Body of pancreas (tissue), 4 donors: ENCODE results near the gene NR2F2. TPM values are rescaled to one million over a fixed set of nuclear protein-coding genes. Genes with fewer than 3 reads are reported as not detected.
A peak's percentile ranks its signal among the peaks of the same experiment; 100 is the strongest.

ENCODE experiments used
- ATAC-seq: fragments of 150-250 bp; one replicate; pipeline ENCODE4 v1.9.1; 2016
- DNase-seq, 4 donors: peaks; one replicate each; pipeline ENCODE4 v3.0.0-alpha.2; 2019
- H3K27ac ChIP-seq, 4 donors: fragments of 200-600 bp; sonication (generic); 1 replicate in 3 of 4; 2 replicates in 1 of 4; pipeline versions ENCODE4 v1.5.1 to v1.6.1; 2016 to 2019; ENCODE audit warnings: mild to moderate bottlenecking in 1 of 4, mixed read lengths in 1 of 4, moderate library complexity in 1 of 4
- H3K27me3 ChIP-seq, 2 donors: fragments of 200-600 bp; sonication (generic); one replicate each; pipeline ENCODE4 v1.6.0; 2016; ENCODE audit warnings: mild to moderate bottlenecking in 1 of 2
- H3K36me3 ChIP-seq, 2 donors: fragments of 200-600 bp; sonication (generic); replicated peaks in 1 of 2; 2 replicates each; pipeline ENCODE4 v1.5.1; 2016; ENCODE audit warnings: low read depth in 2 of 2; ENCODE audit not compliant: insufficient read depth in 1 of 2
- H3K4me1 ChIP-seq: fragments of 200-600 bp; sonication (generic); one replicate; pipeline ENCODE4 v1.6.0; 2016
- H3K4me3 ChIP-seq, 2 donors: fragments of 200-600 bp; sonication (generic); 1 replicate in 1 of 2; 2 replicates in 1 of 2; pipeline ENCODE4 v1.5.1; 2016 to 2019
- H3K9me3 ChIP-seq, 3 donors: fragments of 200-600 bp; sonication (generic); 1 replicate in 2 of 3; 2 replicates in 1 of 3; pipeline ENCODE4 v1.5.1; 2016
- POLR2A ChIP-seq, 3 donors: fragments of 450-650 bp; IDR thresholded peaks; one replicate each; pipeline ENCODE4 v1.6.1; 2016; ENCODE audit warnings: antibody characterized with exemption in 3 of 3, mild to moderate bottlenecking in 2 of 3
- WGBS, 2 donors: methylation state at CpG; one replicate each; pipeline ENCODE4 v1.1.5; 2017; 5-methylcytosine and 5-hydroxymethylcytosine counted together
- intact Hi-C: fragments of 100-400 bp; cut with DNase I; formaldehyde crosslinking; loops from one replicate; pipeline ENCODE4 v1.15.1; 2023
- total RNA-seq, 2 donors: library from RNA; depleted of rRNA; stranded (reverse); fragments of >200 nt; gene quantifications; one replicate each; pipeline ENCODE4 v1.1.0, GENCODE V29; 2016
- TF ChIP-seq, protein P1 (sequence below), 7 experiments: fragments of 450-650 bp in 4 of 7; fragments of 200-600 bp in 3 of 7; sonication (generic) in 3 of 7; IDR thresholded peaks; one replicate each; pipeline ENCODE4 v1.5.1; 2016 to 2019; ENCODE audit warnings: antibody characterized with exemption in 7 of 7

The NR2F2 gene
- total RNA-seq, 2 donors from 2014 or later = 12.9 to 13.5 TPM

DNA sequence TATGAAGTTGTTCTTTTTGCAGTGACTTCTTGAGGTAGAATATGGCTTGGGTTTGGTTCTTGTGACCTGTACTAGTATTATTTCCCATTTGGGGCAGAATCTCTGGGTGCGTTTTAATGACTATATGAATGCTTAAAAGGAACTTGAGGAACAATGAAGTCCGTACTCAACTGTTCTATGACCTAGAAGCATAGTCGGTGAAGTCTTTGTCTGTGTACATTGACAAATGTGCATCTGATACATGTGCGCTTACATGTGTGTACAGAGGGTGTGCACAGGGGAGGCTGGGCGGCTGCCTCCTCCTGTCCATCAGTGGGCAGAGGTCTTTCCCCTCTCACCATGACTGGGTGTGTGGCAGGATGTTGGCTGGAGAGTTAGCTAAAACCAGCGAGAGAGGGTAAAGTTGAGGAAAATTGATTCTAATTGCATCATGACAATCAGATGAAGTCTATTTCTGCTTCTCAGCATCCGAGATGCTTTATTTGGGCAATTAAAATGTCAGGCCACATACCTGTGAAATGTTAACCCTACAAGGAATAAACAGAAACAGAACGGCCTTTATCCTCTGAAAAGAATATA, 1.0 kb upstream of the NR2F2 start:
- peaks cover 22% of the 10 kb centered on the region for H3K4me1 ChIP-seq
- intact Hi-C loops = no loop called here
- H3K4me3 ChIP-seq = no peak overlapping the region
- H3K9me3 ChIP-seq = no peaks in the 10 kb centered on the region
- WGBS, 2 donors = 43 to 49% methylated on average over 8 of the region's 8 CpGs
- no peaks in the 10 kb centered on the region for H3K27me3 ChIP-seq
- no peaks in the 10 kb centered on the region for H3K36me3 ChIP-seq
- DNase-seq (no peak), ATAC-seq (no peak)
- TF ChIP-seq POLR2A (IDR thresholded peaks at IDR 0.05) = no peak
- TF ChIP-seq, protein P1, sequence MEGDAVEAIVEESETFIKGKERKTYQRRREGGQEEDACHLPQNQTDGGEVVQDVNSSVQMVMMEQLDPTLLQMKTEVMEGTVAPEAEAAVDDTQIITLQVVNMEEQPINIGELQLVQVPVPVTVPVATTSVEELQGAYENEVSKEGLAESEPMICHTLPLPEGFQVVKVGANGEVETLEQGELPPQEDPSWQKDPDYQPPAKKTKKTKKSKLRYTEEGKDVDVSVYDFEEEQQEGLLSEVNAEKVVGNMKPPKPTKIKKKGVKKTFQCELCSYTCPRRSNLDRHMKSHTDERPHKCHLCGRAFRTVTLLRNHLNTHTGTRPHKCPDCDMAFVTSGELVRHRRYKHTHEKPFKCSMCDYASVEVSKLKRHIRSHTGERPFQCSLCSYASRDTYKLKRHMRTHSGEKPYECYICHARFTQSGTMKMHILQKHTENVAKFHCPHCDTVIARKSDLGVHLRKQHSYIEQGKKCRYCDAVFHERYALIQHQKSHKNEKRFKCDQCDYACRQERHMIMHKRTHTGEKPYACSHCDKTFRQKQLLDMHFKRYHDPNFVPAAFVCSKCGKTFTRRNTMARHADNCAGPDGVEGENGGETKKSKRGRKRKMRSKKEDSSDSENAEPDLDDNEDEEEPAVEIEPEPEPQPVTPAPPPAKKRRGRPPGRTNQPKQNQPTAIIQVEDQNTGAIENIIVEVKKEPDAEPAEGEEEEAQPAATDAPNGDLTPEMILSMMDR (IDR thresholded peaks at IDR 0.05) = no peak
- H3K27ac ChIP-seq = peak overlapping the region in 3 of 4 donors; percentile 68 to 94 (median 69)

DNA sequence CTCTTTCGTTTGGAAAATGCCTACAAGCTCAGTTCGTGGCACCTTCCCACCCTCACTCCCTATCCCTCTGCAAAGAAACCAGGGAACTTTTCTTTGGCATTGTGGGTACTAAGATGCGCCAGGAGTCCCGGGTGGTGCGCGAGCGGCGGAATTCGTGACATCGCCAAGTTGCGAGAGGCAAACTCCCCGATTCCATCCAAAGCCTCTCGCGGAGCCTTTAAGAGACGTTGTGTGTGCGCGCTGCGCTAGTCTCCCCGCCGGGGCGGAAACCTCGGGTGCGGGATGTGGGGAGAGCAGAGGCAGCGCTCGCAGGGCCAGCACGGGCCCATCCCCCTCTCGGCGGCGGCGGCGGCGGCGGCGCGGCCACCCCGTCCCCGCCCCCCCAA, 443 bp upstream of the NR2F2 start:
- WGBS, 2 donors = 0 to 1% methylated on average over 2 to 31 of the region's 37 CpGs
- no peaks in the 10 kb centered on the region for H3K9me3 ChIP-seq
- DNase-seq (peak in 1 of 4 donors; percentile 75), ATAC-seq (peak; percentile 28)
- peak overlapping the region in 1 of 2 donors; percentile 11 for H3K4me3 ChIP-seq
- H3K27me3 ChIP-seq = no peaks in the 10 kb centered on the region
- H3K4me1 ChIP-seq = peaks cover 28% of the 10 kb centered on the region
- TF ChIP-seq, protein P1 (IDR thresholded peaks at IDR 0.05) = no peak
- no peak for TF ChIP-seq POLR2A (IDR thresholded peaks at IDR 0.05)
- H3K36me3 ChIP-seq = no peaks in the 10 kb centered on the region
- peak overlapping the region; percentile 66 to 94 (median 68) for H3K27ac ChIP-seq
- intact Hi-C loops = no loop called here

DNA sequence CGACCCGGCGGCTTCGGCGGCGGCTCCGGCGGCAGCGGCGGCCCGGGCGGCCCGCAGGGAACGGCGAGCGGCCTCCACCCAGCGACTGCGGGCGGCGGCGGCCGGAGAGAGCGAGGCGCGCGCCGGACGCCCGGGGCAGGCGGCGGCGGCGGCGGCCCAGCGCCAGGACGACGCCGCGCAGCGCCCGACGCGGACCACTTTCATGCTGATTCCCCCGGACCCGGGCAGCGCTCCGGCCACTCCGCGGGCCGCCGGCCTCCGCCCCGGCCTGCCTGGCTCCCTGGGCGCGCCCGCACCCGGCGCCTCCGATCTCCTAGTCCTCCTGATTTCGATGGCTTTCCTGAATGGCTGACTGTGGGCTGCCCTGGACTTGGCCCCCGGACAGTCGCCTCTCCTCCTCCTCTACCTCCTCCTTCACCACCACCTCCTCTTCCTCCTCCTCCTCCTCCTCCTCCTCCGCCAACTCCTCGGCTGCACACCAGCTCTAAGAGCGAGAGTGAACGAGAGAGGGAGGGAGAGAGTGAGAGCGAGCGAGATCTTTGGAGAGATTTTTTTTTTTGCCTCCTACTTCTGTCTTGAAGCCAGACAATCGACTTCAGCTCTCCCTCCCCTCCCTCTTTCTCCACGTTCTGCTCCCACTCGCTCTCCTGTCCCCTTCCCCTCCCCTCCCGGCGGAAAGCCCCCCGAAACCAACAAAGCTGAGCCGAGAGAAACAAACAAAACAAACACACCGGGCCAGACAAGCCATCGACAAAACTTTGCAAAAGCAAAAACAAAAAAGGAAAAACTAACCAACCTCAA, 844 bp downstream of the NR2F2 start:
- H3K27me3 ChIP-seq = no peaks in the 10 kb centered on the region
- WGBS, 2 donors = 1% methylated on average over 22 to 77 of the region's 77 CpGs
- TF ChIP-seq POLR2A (IDR thresholded peaks at IDR 0.05) = no peak
- TF ChIP-seq, protein P1 (IDR thresholded peaks at IDR 0.05) = peak in 1 of 7 experiments; percentile 3
- intact Hi-C loops = no loop called here
- peak overlapping the region; percentile 63 to 95 (median 94) for H3K27ac ChIP-seq
- peak in 2 of 4 donors; percentile 22 to 46 for DNase-seq
- ATAC-seq = peak; percentile 0
- H3K4me3 ChIP-seq = peak overlapping the region; percentile 48 to 62
- no peaks in the 10 kb centered on the region for H3K9me3 ChIP-seq
- H3K36me3 ChIP-seq = no peaks in the 10 kb centered on the region
- peaks cover 37% of the 10 kb centered on the region for H3K4me1 ChIP-seq

DNA sequence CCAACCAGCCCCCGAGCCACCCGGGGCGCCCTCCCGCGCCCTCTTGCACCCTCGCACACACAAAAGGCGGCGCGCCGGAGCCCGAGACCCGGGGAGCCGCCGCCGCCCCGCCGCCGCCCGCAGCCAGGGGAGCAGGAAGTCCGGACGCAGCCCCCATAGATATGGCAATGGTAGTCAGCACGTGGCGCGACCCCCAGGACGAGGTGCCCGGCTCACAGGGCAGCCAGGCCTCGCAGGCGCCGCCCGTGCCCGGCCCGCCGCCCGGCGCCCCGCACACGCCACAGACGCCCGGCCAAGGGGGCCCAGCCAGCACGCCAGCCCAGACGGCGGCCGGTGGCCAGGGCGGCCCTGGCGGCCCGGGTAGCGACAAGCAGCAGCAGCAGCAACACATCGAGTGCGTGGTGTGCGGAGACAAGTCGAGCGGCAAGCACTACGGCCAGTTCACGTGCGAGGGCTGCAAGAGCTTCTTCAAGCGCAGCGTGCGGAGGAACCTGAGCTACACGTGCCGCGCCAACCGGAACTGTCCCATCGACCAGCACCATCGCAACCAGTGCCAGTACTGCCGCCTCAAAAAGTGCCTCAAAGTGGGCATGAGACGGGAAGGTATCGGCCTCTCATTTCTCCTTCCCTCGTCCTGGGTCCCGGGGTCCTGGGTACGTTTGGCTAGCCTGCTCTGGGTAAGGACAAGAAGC, 1.6 kb downstream of the NR2F2 start:
- intact Hi-C loops = no loop called here
- H3K36me3 ChIP-seq = no peaks in the 10 kb centered on the region
- no peaks in the 10 kb centered on the region for H3K9me3 ChIP-seq
- H3K27ac ChIP-seq = peak overlapping the region; percentile 63 to 95 (median 91)
- no peaks in the 10 kb centered on the region for H3K27me3 ChIP-seq
- H3K4me3 ChIP-seq = peak overlapping the region; percentile 48 to 62
- WGBS, 2 donors = 0 to 3% methylated on average over 6 to 70 of the region's 70 CpGs
- DNase-seq = peak; percentile 68 to 75 (median 72)
- peak; percentile 6 for ATAC-seq
- peaks cover 36% of the 10 kb centered on the region for H3K4me1 ChIP-seq
- TF ChIP-seq, protein P1 (IDR thresholded peaks at IDR 0.05) = no peak
- TF ChIP-seq POLR2A (IDR thresholded peaks at IDR 0.05) = peak in 2 of 3 donors; percentile 32 to 36
